NB4 (cell line): Measurements from ENCODE around the gene CDH13.

Experiments
- MYC ChIP-seq: IDR thresholded peaks from 2 replicates; pipeline ENCODE4 v1.6.1; 2011; ENCODE audit warnings: low read depth, low read length
- POLR2A ChIP-seq: IDR thresholded peaks from 2 replicates; pipeline ENCODE4 v1.6.1; 2011; ENCODE audit warnings: mild to moderate bottlenecking; ENCODE audit not compliant: insufficient read length; ENCODE audit errors: extremely low read depth
- TF ChIP-seq, protein P1 (sequence below): IDR thresholded peaks from 2 replicates; pipeline ENCODE4 v1.6.1; 2011; ENCODE audit warnings: low read depth, low read length
- TF ChIP-seq, protein P2 (sequence below): IDR thresholded peaks from one replicate; pipeline ENCODE4 v1.5.1; 2012; ENCODE audit warnings: low read depth, low read length

DNA sequence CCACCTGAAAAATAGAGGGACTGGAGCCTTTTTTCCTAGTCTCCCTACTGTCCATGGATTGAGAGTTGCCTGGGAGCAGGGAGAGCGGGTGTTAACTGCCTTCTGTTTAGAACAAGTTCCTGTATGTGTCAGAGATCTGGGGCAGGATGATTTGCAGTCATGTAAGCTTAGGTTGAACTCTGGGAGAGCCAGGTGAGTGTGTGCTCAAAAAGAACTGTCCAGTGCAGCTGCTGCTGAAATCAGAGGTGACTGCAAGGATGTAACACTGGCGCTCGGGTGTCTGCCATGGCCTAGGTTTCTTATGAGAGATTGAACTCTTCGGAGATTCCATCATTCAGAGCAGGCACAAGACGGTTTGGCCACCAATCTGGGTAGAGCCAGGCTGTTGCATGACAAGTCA lies 432.5 kb downstream of the CDH13 start:
- TF ChIP-seq, protein P1, sequence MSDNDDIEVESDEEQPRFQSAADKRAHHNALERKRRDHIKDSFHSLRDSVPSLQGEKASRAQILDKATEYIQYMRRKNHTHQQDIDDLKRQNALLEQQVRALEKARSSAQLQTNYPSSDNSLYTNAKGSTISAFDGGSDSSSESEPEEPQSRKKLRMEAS, result no peak
- TF ChIP-seq, protein P2, sequence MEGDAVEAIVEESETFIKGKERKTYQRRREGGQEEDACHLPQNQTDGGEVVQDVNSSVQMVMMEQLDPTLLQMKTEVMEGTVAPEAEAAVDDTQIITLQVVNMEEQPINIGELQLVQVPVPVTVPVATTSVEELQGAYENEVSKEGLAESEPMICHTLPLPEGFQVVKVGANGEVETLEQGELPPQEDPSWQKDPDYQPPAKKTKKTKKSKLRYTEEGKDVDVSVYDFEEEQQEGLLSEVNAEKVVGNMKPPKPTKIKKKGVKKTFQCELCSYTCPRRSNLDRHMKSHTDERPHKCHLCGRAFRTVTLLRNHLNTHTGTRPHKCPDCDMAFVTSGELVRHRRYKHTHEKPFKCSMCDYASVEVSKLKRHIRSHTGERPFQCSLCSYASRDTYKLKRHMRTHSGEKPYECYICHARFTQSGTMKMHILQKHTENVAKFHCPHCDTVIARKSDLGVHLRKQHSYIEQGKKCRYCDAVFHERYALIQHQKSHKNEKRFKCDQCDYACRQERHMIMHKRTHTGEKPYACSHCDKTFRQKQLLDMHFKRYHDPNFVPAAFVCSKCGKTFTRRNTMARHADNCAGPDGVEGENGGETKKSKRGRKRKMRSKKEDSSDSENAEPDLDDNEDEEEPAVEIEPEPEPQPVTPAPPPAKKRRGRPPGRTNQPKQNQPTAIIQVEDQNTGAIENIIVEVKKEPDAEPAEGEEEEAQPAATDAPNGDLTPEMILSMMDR, result no peak
- no peak for TF ChIP-seq POLR2A
- no peak for TF ChIP-seq MYC
